HepG2 (cell line): ENCODE data around the gene CSTF3.

Experiments
- EZH2 ChIP-seq: conservative IDR thresholded peaks from 2 replicates; pipeline ENCODE4 v1.6.1; 2012; ENCODE audit warnings: mild to moderate bottlenecking, low read depth, low read length, moderate library complexity
- FOXK1 ChIP-seq: sonication (generic); formaldehyde crosslinking; IDR thresholded peaks from 2 replicates; pipeline ENCODE4 v1.4.0; 2020; ENCODE audit warnings: low read depth, missing genetic modification reagents, borderline replicate concordance
- FOXP1 ChIP-seq, 2 experiments: fragments of 450-650 bp in 1 of 2; IDR thresholded peaks; 2 replicates each; pipeline ENCODE4 v1.6.1; 2017 to 2018; ENCODE audit warnings: antibody characterized with exemption in 1 of 2
- POLR2A ChIP-seq, 2 experiments: IDR thresholded peaks; 2 replicates each; pipeline ENCODE4 v1.6.1; 2011; ENCODE audit warnings: low read depth in 2 of 2, low read length in 2 of 2, mild to moderate bottlenecking in 1 of 2, moderate library complexity in 1 of 2; ENCODE audit not compliant: insufficient read depth in 1 of 2
- RFX5 ChIP-seq: IDR thresholded peaks from 2 replicates; pipeline ENCODE4 v1.6.1; 2011; ENCODE audit warnings: low read depth, low read length, improper control_type of control experiment
- SP2 ChIP-seq: sonication (generic); formaldehyde crosslinking; IDR thresholded peaks from 2 replicates; pipeline ENCODE4 v1.5.1; 2020; ENCODE audit warnings: mild to moderate bottlenecking, missing genetic modification reagents
- TARDBP ChIP-seq: sonication (generic); formaldehyde crosslinking; IDR thresholded peaks from 2 replicates; pipeline ENCODE4 v1.8.0; 2022; ENCODE audit warnings: mild to moderate bottlenecking, missing genetic modification reagents
- TCF7L2 ChIP-seq: IDR thresholded peaks from 2 replicates; pipeline ENCODE4 v1.6.1; 2011; ENCODE audit warnings: mild to moderate bottlenecking, low read depth, low read length, moderate library complexity
- ZBTB7A ChIP-seq: sonication (generic); formaldehyde crosslinking; IDR thresholded peaks from 2 replicates; pipeline ENCODE4 v1.8.0; 2022; ENCODE audit warnings: mild to moderate bottlenecking, missing genetic modification reagents
- ZNF709 ChIP-seq: sonication (generic); formaldehyde crosslinking; IDR thresholded peaks from 2 replicates; pipeline ENCODE4 v1.5.0; 2020; ENCODE audit warnings: mild to moderate bottlenecking, missing genetic modification reagents
- TF ChIP-seq, protein P1 (sequence below): sonication (generic); formaldehyde crosslinking; IDR thresholded peaks from 2 replicates; pipeline ENCODE4 v1.4.0; 2020; ENCODE audit warnings: missing genetic modification reagents
- TF ChIP-seq, protein P2 (sequence below), 2 experiments: IDR thresholded peaks; 2 replicates each; pipeline ENCODE4 v1.6.1; 2011 to 2012; ENCODE audit warnings: low read length in 2 of 2, borderline replicate concordance in 1 of 2, low read depth in 1 of 2, mild to moderate bottlenecking in 1 of 2, moderate library complexity in 1 of 2
- TF ChIP-seq, protein P3 (sequence below): sonication (generic); formaldehyde crosslinking; IDR thresholded peaks from 2 replicates; pipeline ENCODE4 v1.4.0; 2020; ENCODE audit warnings: mild to moderate bottlenecking, missing genetic modification reagents

DNA sequence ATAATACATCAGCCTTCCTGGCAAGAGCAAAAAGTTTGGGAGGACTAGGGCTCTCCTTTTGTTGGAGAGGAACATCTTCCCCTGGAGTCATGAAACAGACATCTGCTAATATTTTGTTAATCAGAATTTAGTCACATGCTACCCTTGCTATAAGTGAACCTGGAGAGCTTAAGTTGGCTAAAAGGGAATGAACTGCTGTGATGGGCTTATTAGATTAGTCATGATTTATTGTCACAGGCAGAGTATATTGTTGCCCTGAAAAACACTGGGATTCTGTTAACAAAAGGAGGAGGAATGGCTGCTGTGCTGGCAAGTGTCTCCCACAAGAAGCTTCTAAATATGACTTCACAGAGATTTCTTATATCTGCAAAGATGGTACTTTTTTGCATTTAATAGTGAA lies 105.9 kb downstream of the CSTF3 start:
- no peak for TF ChIP-seq FOXP1 (IDR thresholded peaks at IDR 0.05)
- no peak for TF ChIP-seq FOXP1 (CRISPR knock-in tag; IDR thresholded peaks at IDR 0.05)
- no peak for TF ChIP-seq FOXK1
- TF ChIP-seq ZNF709 (CRISPR knock-in tag), result no peak
- TF ChIP-seq TARDBP (CRISPR knock-in tag), result no peak
- TF ChIP-seq ZBTB7A (CRISPR knock-in tag), result no peak
- TF ChIP-seq RFX5, result no peak
- no peak for TF ChIP-seq POLR2A (IDR thresholded peaks at IDR 0.05; ENCODE audit: insufficient read depth in 1 of 2, low read depth in 2 of 2, low read length in 2 of 2)
- no peak for TF ChIP-seq SP2 (CRISPR knock-in tag)
- TF ChIP-seq TCF7L2, result no peak
- TF ChIP-seq, protein P1, sequence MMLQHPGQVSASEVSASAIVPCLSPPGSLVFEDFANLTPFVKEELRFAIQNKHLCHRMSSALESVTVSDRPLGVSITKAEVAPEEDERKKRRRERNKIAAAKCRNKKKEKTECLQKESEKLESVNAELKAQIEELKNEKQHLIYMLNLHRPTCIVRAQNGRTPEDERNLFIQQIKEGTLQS (CRISPR knock-in tag), result no peak
- TF ChIP-seq EZH2, result no peak
- TF ChIP-seq, protein P2, sequence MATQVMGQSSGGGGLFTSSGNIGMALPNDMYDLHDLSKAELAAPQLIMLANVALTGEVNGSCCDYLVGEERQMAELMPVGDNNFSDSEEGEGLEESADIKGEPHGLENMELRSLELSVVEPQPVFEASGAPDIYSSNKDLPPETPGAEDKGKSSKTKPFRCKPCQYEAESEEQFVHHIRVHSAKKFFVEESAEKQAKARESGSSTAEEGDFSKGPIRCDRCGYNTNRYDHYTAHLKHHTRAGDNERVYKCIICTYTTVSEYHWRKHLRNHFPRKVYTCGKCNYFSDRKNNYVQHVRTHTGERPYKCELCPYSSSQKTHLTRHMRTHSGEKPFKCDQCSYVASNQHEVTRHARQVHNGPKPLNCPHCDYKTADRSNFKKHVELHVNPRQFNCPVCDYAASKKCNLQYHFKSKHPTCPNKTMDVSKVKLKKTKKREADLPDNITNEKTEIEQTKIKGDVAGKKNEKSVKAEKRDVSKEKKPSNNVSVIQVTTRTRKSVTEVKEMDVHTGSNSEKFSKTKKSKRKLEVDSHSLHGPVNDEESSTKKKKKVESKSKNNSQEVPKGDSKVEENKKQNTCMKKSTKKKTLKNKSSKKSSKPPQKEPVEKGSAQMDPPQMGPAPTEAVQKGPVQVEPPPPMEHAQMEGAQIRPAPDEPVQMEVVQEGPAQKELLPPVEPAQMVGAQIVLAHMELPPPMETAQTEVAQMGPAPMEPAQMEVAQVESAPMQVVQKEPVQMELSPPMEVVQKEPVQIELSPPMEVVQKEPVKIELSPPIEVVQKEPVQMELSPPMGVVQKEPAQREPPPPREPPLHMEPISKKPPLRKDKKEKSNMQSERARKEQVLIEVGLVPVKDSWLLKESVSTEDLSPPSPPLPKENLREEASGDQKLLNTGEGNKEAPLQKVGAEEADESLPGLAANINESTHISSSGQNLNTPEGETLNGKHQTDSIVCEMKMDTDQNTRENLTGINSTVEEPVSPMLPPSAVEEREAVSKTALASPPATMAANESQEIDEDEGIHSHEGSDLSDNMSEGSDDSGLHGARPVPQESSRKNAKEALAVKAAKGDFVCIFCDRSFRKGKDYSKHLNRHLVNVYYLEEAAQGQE (IDR thresholded peaks at IDR 0.05; ENCODE audit: borderline replicate concordance in 1 of 2, low read depth in 1 of 2, low read length in 2 of 2), result no peak
- TF ChIP-seq, protein P3, sequence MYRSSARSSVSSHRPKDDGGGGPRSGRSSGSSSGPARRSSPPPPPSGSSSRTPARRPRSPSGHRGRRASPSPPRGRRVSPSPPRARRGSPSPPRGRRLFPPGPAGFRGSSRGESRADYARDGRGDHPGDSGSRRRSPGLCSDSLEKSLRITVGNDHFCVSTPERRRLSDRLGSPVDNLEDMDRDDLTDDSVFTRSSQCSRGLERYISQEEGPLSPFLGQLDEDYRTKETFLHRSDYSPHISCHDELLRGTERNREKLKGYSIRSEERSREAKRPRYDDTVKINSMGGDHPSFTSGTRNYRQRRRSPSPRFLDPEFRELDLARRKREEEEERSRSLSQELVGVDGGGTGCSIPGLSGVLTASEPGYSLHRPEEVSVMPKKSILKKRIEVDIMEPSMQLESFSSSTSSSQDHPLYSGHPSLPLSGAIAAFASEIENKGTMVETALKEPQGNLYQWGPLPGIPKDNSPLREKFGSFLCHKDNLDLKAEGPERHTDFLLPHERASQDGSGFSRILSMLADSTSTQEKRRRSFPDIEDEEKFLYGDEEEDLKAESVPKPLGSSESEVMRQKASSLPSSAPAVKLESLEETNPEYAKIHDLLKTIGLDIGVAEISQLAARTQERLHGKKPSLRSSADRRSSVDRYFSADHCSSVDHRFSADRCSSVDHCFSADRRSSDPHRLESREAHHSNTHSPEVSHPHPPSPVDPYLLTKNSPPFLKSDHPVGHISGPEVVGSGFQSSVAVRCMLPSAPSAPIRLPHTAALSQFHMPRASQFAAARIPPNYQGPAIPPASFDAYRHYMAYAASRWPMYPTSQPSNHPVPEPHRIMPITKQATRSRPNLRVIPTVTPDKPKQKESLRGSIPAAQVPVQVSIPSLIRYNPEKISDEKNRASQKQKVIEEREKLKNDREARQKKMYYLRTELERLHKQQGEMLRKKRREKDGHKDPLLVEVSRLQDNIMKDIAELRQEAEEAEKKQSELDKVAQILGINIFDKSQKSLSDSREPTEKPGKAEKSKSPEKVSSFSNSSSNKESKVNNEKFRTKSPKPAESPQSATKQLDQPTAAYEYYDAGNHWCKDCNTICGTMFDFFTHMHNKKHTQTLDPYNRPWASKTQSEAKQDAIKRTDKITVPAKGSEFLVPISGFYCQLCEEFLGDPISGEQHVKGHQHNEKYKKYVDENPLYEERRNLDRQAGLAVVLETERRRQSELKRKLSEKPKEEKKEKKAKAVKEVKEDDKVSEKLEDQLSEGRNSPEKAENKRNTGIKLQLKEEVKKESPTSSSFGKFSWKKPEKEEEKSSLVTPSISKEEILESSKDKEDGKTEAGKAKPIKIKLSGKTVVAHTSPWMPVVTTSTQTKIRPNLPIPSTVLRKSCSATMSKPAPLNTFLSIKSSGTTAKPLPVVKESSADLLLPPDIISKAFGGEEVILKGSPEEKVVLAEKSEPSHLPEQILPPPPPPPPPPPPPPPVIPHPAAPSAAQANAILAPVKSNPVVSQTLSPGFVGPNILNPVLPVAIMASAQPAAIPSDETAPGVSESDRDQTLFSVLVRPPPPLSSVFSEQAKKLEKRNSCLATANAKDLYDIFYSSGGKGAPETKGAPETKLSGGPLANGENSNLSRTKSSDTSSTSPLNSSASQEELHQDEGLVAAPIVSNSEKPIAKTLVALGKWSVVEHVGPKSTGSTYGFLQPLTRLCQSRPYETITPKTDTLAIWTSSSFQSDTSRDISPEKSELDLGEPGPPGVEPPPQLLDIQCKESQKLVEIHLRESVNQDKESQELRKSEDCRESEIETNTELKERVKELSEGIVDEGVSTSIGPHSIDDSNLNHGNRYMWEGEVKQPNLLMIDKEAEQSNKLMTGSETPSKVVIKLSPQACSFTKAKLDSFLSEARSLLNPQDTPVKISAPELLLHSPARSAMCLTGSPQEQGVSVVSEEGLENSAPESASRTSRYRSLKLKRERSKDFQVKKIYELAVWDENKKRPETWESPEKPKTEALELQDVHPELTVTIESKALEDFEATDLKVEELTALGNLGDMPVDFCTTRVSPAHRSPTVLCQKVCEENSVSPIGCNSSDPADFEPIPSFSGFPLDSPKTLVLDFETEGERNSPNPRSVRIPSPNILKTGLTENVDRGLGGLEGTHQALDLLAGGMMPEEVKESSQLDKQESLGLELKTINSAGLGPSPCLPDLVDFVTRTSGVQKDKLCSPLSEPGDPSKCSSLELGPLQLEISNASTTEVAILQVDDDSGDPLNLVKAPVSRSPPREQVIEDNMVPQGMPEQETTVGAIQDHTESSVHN, result no peak
